Loucy (cell line): ENCODE measurements around the gene SIX6.

Source experiments
- H2AFZ ChIP-seq: fragments of 200-600 bp; sonication (generic); 2 replicates; pipeline ENCODE4 v1.6.0; 2016; ENCODE audit warnings: antibody characterized with exemption, mild to moderate bottlenecking, low read length, moderate library complexity
- H3F3A ChIP-seq: fragments of 200-600 bp; 2 replicates; pipeline ENCODE4 v1.6.0; 2016; ENCODE audit warnings: antibody characterized with exemption, low read depth, mild to moderate bottlenecking
- H3K27me3 ChIP-seq: fragments of 200-600 bp; sonication (generic); 2 replicates; pipeline ENCODE4 v1.6.1; 2014; ENCODE audit warnings: low read length, mild to moderate bottlenecking; ENCODE audit not compliant: insufficient read depth, poor library complexity, severe bottlenecking
- H3K36me3 ChIP-seq: fragments of 200-600 bp; sonication (generic); 2 replicates; pipeline ENCODE4 v1.6.1; 2016; ENCODE audit warnings: low read length; ENCODE audit not compliant: insufficient read depth
- H3K4me1 ChIP-seq: fragments of 200-600 bp; sonication (generic); 2 replicates; pipeline ENCODE4 v1.5.1; 2014; ENCODE audit warnings: low read length, mild to moderate bottlenecking; ENCODE audit not compliant: insufficient read depth, poor library complexity, severe bottlenecking
- H3K4me2 ChIP-seq: fragments of 200-600 bp; sonication (generic); 2 replicates; pipeline ENCODE4 v1.6.0; 2014; ENCODE audit warnings: antibody characterized with exemption, low read length, low read depth, mild to moderate bottlenecking; ENCODE audit not compliant: poor library complexity, severe bottlenecking
- H3K4me3 ChIP-seq: fragments of 200-600 bp; sonication (generic); 2 replicates; pipeline ENCODE4 v1.5.1; 2014; ENCODE audit warnings: low read length, mild to moderate bottlenecking, mixed read lengths; ENCODE audit not compliant: poor library complexity, severe bottlenecking
- H3K79me2 ChIP-seq: fragments of 200-600 bp; sonication (generic); 2 replicates; pipeline ENCODE4 v1.6.1; 2014; ENCODE audit warnings: low read length; ENCODE audit not compliant: insufficient read depth
- H3K9ac ChIP-seq: fragments of 200-600 bp; sonication (generic); 2 replicates; pipeline ENCODE4 v1.6.0; 2014; ENCODE audit warnings: mild to moderate bottlenecking, low read depth, low read length, moderate library complexity; ENCODE audit not compliant: poor library complexity, severe bottlenecking
- H3K9me2 ChIP-seq: fragments of 200-600 bp; sonication (generic); replicated peaks from 2 replicates; pipeline ENCODE4 v1.6.1; 2016; ENCODE audit warnings: low read depth, low read length, mixed read lengths
- H3K9me3 ChIP-seq: fragments of 200-600 bp; sonication (generic); 2 replicates; pipeline ENCODE4 v1.6.1; 2014; ENCODE audit warnings: mild to moderate bottlenecking, antibody characterized with exemption, low read length, low read depth; ENCODE audit not compliant: insufficient read depth
- H4K20me1 ChIP-seq: fragments of 200-600 bp; sonication (generic); 2 replicates; pipeline ENCODE4 v1.6.0; 2014; ENCODE audit warnings: antibody characterized with exemption, low read length, mild to moderate bottlenecking; ENCODE audit not compliant: insufficient read depth, poor library complexity, severe bottlenecking
- CTCF ChIP-seq: fragments of 200-600 bp; sonication (generic); conservative IDR thresholded peaks from 2 replicates; pipeline ENCODE4 v1.5.1; 2014; ENCODE audit warnings: mild to moderate bottlenecking, antibody characterized with exemption, low read length
- EZH2phosphoT487 ChIP-seq: fragments of 200-600 bp; IDR thresholded peaks from 2 replicates; pipeline ENCODE4 v1.6.1; 2018; ENCODE audit warnings: antibody characterized with exemption, mild to moderate bottlenecking, moderate library complexity, borderline replicate concordance

SIX6 gene

GRCh38 chr14:60515511-60516289, 6.8 kb downstream of the SIX6 start:
- H3K4me2 ChIP-seq, result no peak overlapping the region
- H3K27me3 ChIP-seq, result no peaks in the 10 kb centered on the region
- H3K4me3 ChIP-seq, result no peak overlapping the region

GRCh38 chr14:60532442-60532841, 23.5 kb downstream of the SIX6 start:
- Histone ChIP-seq H2AFZ (no peak overlapping the region), H3K9ac (no peak overlapping the region), H3K4me1 (no peaks in the 10 kb centered on the region), H3K9me3 (no peaks in the 10 kb centered on the region), H3K4me3 (no peak overlapping the region), H3K36me3 (no peaks in the 10 kb centered on the region), H3K4me2 (no peak overlapping the region), H3K27me3 (no peaks in the 10 kb centered on the region), H3K9me2 (no peaks in the 10 kb centered on the region), H3F3A (no peaks in the 10 kb centered on the region), H4K20me1 (no peaks in the 10 kb centered on the region), H3K79me2 (no peaks in the 10 kb centered on the region)
- no peak for TF ChIP-seq EZH2phosphoT487
- TF ChIP-seq CTCF, result no peak

More at GRCh38 chr14:60515511-60516289, 6.8 kb downstream of the SIX6 start:
- TF ChIP-seq EZH2phosphoT487 (no peak), CTCF (no peak)
- no peaks in the 10 kb centered on the region for H3K4me1 ChIP-seq
- H3K36me3 ChIP-seq, result no peaks in the 10 kb centered on the region
- no peaks in the 10 kb centered on the region for H3K79me2 ChIP-seq
- H3K9me2 ChIP-seq, result no peaks in the 10 kb centered on the region
- no peaks in the 10 kb centered on the region for H3F3A ChIP-seq
- no peaks in the 10 kb centered on the region for H4K20me1 ChIP-seq
- no peaks in the 10 kb centered on the region for H3K9me3 ChIP-seq
- no peak overlapping the region for H3K9ac ChIP-seq
- no peak overlapping the region for H2AFZ ChIP-seq

GRCh38 chr14:60537663-60538062, 28.7 kb downstream of the SIX6 start:
- Histone ChIP-seq H3K27me3 (no peaks in the 10 kb centered on the region), H3K4me2 (no peak overlapping the region), H3K4me1 (no peaks in the 10 kb centered on the region), H3K4me3 (no peak overlapping the region), H3K79me2 (no peaks in the 10 kb centered on the region), H3F3A (no peaks in the 10 kb centered on the region), H3K36me3 (no peaks in the 10 kb centered on the region), H3K9me2 (no peaks in the 10 kb centered on the region), H3K9ac (no peak overlapping the region), H4K20me1 (no peaks in the 10 kb centered on the region), H2AFZ (no peak overlapping the region), H3K9me3 (no peaks in the 10 kb centered on the region)
- TF ChIP-seq EZH2phosphoT487, result no peak
- TF ChIP-seq CTCF, result no peak
